GM12873 (cell line): ENCODE measurements around the gene PLCL1.

Source experiments
- TF ChIP-seq, protein P1 (sequence below): IDR thresholded peaks from 2 replicates; pipeline ENCODE4 v1.5.1; 2012; ENCODE audit warnings: low read depth, mild to moderate bottlenecking, moderate library complexity, low read length, control low read depth; ENCODE audit not compliant: insufficient read depth; ENCODE audit errors: missing control alignments

The PLCL1 gene

DNA sequence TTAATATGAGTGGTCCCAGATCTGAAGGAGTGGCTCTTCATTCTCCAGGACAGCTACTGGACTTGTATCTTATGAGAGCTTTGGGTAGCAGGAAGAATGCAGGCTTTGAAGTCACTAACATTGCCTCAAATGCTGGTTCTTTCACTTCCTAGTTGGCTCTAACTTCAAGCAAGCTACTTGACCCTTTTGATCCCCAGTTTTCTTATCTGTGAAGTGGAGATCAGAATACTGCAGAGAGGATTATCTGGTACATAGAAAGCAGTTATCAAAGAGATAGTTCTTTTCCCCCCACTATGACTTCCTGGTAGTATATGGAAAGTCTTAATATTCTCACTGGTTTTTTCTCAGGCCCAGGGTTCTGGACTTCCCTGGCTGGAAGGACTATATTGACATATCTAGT lies 3.4 kb upstream of the PLCL1 start:
- TF ChIP-seq, protein P1, sequence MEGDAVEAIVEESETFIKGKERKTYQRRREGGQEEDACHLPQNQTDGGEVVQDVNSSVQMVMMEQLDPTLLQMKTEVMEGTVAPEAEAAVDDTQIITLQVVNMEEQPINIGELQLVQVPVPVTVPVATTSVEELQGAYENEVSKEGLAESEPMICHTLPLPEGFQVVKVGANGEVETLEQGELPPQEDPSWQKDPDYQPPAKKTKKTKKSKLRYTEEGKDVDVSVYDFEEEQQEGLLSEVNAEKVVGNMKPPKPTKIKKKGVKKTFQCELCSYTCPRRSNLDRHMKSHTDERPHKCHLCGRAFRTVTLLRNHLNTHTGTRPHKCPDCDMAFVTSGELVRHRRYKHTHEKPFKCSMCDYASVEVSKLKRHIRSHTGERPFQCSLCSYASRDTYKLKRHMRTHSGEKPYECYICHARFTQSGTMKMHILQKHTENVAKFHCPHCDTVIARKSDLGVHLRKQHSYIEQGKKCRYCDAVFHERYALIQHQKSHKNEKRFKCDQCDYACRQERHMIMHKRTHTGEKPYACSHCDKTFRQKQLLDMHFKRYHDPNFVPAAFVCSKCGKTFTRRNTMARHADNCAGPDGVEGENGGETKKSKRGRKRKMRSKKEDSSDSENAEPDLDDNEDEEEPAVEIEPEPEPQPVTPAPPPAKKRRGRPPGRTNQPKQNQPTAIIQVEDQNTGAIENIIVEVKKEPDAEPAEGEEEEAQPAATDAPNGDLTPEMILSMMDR, result no peak

GRCh38 chr2:197803033-197803444 lies 1.4 kb upstream of the PLCL1 start:
- TF ChIP-seq, protein P1, result peak; percentile 72

- TF ChIP-seq, protein P1, result no peak
These were observed 643 bp downstream of the PLCL1 start for GRCh38 chr2:197804758-197805714.

GRCh38 chr2:197805715-197806633 lies 1.6 kb downstream of the PLCL1 start:
- TF ChIP-seq, protein P1, result no peak

GRCh38 chr2:197809064-197809463 lies 4.7 kb downstream of the PLCL1 start:
- TF ChIP-seq, protein P1, result no peak

- TF ChIP-seq, protein P1, result no peak
These were observed 5.6 kb downstream of the PLCL1 start for GRCh38 chr2:197810016-197810415.

DNA sequence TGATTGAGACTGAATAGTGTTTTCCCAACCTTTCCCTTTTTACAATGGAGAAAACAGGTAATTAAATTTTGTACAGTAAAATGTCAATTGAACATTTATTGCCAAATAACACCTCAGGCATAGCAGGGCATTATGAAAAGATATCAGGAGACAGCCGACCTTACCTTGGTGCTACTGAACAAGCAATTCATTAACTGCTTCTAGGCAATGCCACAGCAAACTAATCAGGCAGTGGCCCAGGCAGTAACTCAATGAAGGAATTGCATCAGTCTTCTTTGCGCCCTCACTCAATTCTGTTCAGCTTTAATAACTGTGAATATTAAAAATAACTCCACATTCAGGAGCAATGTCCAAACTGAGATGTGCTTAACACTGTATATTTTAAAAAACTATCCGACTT lies 6.1 kb downstream of the PLCL1 start:
- TF ChIP-seq, protein P1, result no peak
